Suppressor macrophage treated with lipopolysaccharide for 4 hours (primary cell): ENCODE measurements around the gene CFAP57.

ENCODE experiments used
- DNase-seq: peaks from one replicate; pipeline ENCODE4 v3.0.0-alpha.2; 2020

The CFAP57 gene

DNA sequence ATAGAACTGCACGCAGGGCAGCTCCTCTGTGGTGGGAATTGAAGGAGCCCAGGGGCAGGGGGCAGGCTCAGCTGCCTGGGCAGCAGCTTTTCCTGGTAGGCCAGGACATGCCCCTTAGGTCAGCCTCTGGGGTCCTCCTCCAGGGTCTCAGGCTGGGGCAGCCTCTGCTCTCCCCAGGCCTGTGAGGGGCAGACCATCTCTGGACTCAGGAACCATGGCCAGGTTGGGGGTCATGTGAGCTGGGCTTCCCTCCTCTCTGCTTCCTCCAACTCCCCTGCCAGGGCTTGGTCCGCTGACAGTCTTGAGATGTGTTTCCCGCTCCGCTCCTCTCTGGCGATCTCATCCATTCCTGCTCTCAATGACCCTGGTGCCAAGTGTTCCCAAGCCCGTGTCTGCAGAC, 107.5 kb downstream of the CFAP57 start:
- no peak for DNase-seq

- DNase-seq: no peak
Observed at GRCh38 chr1:43280692-43281091, 108.6 kb downstream of the CFAP57 start.

DNA sequence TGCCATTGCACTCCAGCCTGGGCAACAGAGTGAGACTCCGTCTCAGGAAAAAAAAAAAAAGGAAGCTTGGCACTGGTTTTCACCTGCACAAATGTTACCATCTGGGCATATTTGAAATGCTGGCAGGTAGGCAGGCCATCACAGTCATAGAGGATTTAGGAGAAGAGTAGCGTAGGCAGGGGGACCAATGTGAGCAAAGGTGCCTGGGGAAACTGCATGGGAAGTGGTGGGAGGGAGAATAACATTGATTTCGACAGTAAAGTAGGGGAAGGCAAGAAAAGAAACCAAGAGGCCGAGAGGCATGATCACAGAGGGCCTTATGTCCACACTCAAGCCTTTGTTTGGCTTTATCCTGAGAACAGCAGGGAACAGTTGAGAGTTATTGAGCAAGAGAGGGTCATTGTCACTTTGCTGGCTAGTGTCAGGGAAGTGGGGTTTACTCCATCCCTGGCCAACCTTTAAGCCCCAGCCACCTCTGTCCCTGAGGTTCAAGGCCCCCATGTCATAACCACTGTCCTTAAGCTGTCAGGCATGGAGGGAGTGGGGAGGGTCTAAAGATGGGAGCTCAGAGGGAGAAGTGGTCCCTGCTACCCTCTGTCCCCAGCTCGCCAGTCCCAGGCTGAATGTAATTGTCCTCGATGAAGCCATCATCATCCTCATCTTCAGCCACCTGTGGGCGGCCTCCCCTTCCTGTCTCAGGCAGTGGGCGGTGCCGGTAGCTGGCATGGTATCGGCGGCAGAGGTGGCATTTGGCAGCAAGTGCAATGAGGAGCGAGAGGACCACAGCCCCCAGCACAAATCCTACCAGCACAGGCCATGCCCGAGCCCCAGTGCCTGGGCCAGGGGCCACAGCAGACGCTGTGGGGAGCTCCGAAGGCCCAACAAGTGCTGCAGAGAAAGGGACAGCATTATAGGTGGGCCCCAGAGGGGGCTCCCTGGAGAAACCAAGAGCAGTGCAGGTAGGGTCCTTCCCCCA, 110.4 kb downstream of the CFAP57 start:
- no peak for DNase-seq

GRCh38 chr1:43284065-43284464, 111.9 kb downstream of the CFAP57 start:
- no peak for DNase-seq

GRCh38 chr1:43284546-43285110, 112.5 kb downstream of the CFAP57 start:
- no peak for DNase-seq

- DNase-seq: no peak
Observed at GRCh38 chr1:43285269-43285990, 113.3 kb downstream of the CFAP57 start, which contains the start of gene C1orf210. TSS of gene C1orf210 (minus strand) at chr1:43285581. CDS start at chr1:43283270, 2,311 bp downstream.

DNA sequence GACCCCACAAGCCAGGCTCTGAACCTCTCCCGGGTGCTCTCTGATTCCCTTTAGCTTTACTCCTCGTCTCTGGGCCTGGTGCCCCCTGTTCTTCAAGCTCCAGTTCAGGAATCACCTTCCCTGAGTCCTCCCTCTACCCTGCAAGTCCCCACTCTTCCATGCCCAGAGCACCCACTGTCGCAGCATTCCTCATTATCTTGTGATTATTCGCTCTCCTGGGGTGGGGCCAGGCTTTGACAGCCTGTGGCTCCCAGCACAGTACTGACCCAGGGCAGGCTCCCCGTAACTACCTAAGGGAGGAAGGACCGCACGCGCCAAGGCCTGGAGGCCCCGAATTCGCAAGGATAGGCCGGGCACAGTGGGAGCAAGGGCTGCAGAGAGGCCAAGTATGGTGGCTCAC, 114.0 kb downstream of the CFAP57 start:
- DNase-seq: no peak

- no peak for DNase-seq
Observed at GRCh38 chr1:43286533-43286932, 114.4 kb downstream of the CFAP57 start.

- no peak for DNase-seq
Observed at GRCh38 chr1:43288058-43288784, 116.1 kb downstream of the CFAP57 start.

DNA sequence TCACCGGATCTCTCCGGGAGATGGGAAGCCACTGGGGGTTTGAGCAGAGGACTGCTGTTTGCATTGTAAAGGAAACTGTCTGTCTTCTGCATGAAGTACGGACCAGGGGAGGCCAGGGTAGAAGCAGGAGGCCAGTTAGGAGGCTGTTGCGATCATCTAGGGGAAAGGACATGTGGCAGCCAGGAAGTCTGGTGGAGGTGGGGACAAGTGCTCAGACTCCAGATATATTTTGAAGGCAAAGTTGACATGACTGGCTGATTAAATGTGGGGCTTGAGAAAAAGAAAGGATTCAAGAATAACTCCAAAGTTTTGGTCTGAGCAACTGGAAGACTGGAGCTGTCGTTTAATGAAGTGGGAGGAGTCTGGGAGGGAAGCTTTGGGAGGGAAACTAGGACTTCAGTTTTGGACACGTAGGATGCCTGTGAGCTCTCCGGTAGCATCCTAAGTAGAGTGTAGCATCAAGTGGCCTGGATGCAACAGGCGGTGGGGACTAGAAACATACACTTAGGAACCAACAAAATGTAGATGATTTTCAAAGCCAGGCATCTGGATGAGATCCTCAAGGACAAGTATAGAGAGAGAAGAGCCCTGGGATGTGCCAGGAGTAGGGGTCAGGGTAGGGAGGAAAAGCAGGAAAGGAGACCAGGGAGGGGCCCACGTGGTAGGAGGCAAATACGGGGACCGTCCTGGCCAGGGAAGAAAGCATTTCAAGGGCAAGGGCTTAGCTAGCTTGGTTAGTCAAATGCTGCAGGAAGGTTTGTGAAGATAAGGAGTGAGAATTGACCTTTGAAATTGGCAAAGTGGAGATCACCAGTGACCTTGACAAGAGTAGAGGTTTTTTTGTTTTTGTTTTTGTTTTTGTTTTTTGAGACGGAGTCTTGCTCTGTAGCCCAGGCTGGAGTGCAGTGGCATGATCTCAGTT, 116.9 kb downstream of the CFAP57 start:
- DNase-seq: no peak

- DNase-seq: no peak
Observed at GRCh38 chr1:43292216-43292615, 120.1 kb downstream of the CFAP57 start.

GRCh38 chr1:43292679-43293078, 120.5 kb downstream of the CFAP57 start:
- no peak for DNase-seq

DNA sequence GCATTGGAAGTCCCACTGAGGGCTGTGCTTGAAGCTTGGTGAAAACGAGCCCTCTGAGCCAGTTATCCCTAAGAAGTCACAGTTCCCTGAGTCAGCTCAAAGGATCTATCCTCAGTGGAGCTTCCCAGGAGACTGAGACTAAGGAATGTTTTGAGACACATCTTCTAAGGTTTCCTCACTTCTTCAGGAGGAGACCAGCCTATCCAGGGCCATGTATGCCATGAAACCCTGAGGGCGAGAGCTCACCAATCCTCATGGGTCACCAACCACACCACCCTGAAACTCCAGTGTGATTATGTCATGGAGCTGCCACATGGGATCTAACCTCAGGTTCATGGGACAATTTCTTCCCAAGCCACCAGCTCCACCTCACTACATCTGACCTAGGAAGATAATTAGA, 121.0 kb downstream of the CFAP57 start:
- no peak for DNase-seq

GRCh38 chr1:43293896-43294760, 122.0 kb downstream of the CFAP57 start:
- peak; percentile 25 for DNase-seq

GRCh38 chr1:43294761-43295160, 122.6 kb downstream of the CFAP57 start:
- DNase-seq: no peak

DNA sequence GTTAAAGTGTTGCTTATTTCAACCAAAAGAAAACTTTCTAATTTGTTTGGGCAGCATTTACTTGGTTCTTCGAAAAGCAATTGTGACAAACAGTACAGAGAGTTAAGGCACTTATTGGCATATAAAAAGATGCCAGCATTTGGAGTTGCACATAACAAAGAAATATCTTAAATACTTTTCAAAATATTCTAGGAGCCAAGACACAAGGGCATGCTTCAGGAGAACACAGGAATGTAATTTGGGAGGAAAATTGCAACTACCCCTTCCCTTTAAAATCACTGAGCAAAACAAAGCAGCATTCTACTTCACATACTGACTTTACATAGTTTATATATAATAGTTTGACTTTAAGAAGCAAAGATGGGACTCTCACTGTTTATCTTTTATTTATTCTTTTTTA, 124.1 kb downstream of the CFAP57 start:
- no peak for DNase-seq

GRCh38 chr1:43298055-43298454, 125.9 kb downstream of the CFAP57 start:
- no peak for DNase-seq

DNA sequence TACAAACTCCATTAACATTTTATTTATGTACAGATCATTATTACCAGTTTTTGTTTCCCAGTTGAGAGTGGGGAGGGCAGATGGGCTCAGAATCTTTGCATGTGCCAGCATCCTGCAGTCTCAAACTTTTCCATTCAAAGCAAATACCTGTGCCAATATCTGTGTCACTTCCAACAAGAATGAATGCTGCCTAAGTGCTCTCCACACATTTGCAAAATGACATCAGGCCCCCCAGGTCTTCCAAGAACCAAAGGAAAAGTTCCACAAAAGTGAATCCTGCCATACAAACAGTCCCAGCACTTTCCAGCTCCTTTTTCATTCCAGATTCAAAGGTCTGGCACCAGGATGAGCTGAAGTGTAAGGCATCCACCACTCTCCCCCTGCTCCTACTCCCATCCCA, 127.0 kb downstream of the CFAP57 start:
- DNase-seq: no peak

- no peak for DNase-seq
Observed at GRCh38 chr1:43300378-43301094, 128.4 kb downstream of the CFAP57 start, which contains the start of gene TIE1. TSS of gene TIE1 (plus strand) at chr1:43300982. CDS start at chr1:43301072, 90 bp downstream.

GRCh38 chr1:43302201-43302600, 130.1 kb downstream of the CFAP57 start:
- no peak for DNase-seq
